Fibroblast of villous mesenchyme (primary cell): Measurements from ENCODE around the gene CTCF. TPM values are rescaled to one million over a fixed set of nuclear protein-coding genes. Genes with fewer than 3 reads are reported as not detected.

Source experiments
- DNase-seq: peaks from one replicate; pipeline ENCODE4 v3.0.0-alpha.2; 2010; ENCODE audit warnings: low read depth
- H3K4me3 ChIP-seq: 2 replicates; pipeline ENCODE4 v1.5.1; 2011; ENCODE audit warnings: low read depth, mild to moderate bottlenecking, low read length
- CTCF ChIP-seq: IDR thresholded peaks from 2 replicates; pipeline ENCODE4 v1.5.1; 2012; ENCODE audit warnings: low read depth, mild to moderate bottlenecking, low read length; ENCODE audit not compliant: insufficient read depth
- total RNA-seq: library from RNA; depleted of rRNA; stranded (reverse); fragments of >200 nt; gene quantifications from 2 replicates; pipeline ENCODE4 v1.2.3, GENCODE V29; 2012

The CTCF gene
- total RNA-seq, 1 donor, result 33.7 TPM

GRCh38 chr16:67571981-67572431 lies 9.7 kb downstream of the CTCF start:
- TF ChIP-seq CTCF, result no peak
- no peak overlapping the region for H3K4me3 ChIP-seq
- peak; percentile 75 for DNase-seq

GRCh38 chr16:67579686-67580085 lies 17.4 kb downstream of the CTCF start:
- no peak for TF ChIP-seq CTCF
- DNase-seq, result no peak
- no peak overlapping the region for H3K4me3 ChIP-seq

- no peak for DNase-seq
- no peak overlapping the region for H3K4me3 ChIP-seq
- TF ChIP-seq CTCF, result no peak
Measured at GRCh38 chr16:67580202-67580601, 17.9 kb downstream of the CTCF start.

GRCh38 chr16:67593288-67593687 lies 31.0 kb downstream of the CTCF start:
- DNase-seq, result peak; percentile 17
- no peak overlapping the region for H3K4me3 ChIP-seq
- no peak for TF ChIP-seq CTCF

- no peak for TF ChIP-seq CTCF
- no peak overlapping the region for H3K4me3 ChIP-seq
- DNase-seq, result no peak
Measured at GRCh38 chr16:67593701-67594100, 31.4 kb downstream of the CTCF start.

- DNase-seq, result no peak
- H3K4me3 ChIP-seq, result no peak overlapping the region
- TF ChIP-seq CTCF, result no peak
Measured at GRCh38 chr16:67594256-67594915, 32.1 kb downstream of the CTCF start.

- TF ChIP-seq CTCF, result no peak
- DNase-seq, result peak; percentile 18
Measured at GRCh38 chr16:67594956-67595355, 32.6 kb downstream of the CTCF start.

More at GRCh38 chr16:67594956-67595355, 32.6 kb downstream of the CTCF start:
- H3K4me3 ChIP-seq, result no peak overlapping the region
